ENCODE results near the gene PEPD. TPM values are rescaled to one million over a fixed set of nuclear protein-coding genes. Genes with fewer than 3 reads are reported as not detected.

Gene PEPD
- total and polyA plus RNA-seq, 4 donors, result 37.3 to 211 (median 117) TPM

DNA sequence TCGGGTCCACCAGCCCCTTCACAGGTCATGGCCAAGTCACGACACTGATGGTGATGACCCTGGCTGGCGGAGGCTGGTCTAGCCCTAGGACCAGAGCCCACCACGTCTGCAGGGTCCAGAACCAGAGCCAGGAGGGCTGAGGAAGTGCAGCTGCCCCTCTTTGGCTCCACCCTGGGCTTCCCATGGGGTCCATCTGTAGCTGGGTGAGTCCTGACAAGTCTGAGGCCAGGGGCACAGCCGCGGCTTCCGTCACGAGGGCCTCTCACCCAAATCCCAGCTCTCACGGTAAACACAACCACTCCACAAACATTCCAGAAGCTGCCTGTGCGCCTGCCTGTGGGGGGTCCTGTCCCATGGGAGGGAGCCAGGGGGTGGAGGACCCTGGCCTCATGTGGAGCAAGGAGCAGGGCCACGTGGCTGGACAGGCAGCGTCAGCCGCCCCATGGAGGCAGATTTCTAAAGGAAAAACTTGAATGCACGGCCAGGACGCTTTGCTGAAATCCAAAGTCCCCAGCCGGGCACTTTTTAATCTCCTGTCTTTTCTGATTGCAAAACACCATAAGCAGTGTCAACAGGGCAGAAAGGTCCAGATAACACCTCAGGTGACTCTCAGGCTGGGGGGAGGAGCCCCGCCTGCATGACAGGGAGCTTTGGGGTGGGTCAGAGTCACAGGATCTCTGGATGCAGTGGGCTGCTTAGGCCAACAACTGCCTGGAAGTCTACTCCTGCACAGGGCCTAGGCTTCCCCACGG is 118.2 kb downstream of the PEPD start:
- no peaks in the 10 kb centered on the region for H3K36me3 ChIP-seq (ENCODE audit: control insufficient read depth in 4 of 4, insufficient read depth in 3 of 4, low read depth in 1 of 4, low read length in 3 of 4)
- H3K9ac ChIP-seq (ENCODE audit: low read depth in 1 of 2, low read length in 2 of 2), result peak overlapping the region; percentile 79 to 90
- no peaks in the 10 kb centered on the region for H3K9me3 ChIP-seq (ENCODE audit: control insufficient read depth in 4 of 4, low read length in 3 of 4)
- no peak overlapping the region for H3K4me3 ChIP-seq (ENCODE audit: low read depth in 1 of 3, low read length in 3 of 3)
- no peaks in the 10 kb centered on the region for H3K27me3 ChIP-seq (ENCODE audit: control insufficient read depth in 4 of 4, insufficient read depth in 4 of 4, low read length in 3 of 4)
- peak; percentile 71 for DNase-seq (ENCODE audit: low spot score)
- peaks cover 42 to 87% (median 71%) of the 10 kb centered on the region in 4 donors for H3K4me1 ChIP-seq (ENCODE audit: control insufficient read depth in 4 of 4, insufficient read depth in 4 of 4, low read length in 3 of 4)
- H3K27ac ChIP-seq (ENCODE audit: low read depth in 1 of 2, low read length in 2 of 2), result peak overlapping the region; percentile 92 to 98
- TF ChIP-seq HNF4A (conservative IDR thresholded peaks at IDR 0.05) (peak; percentile 95 to 98), TAF1 (conservative IDR thresholded peaks at IDR 0.05) (peak; percentile 72), FOXA2 (IDR thresholded peaks at IDR 0.05) (peak; percentile 93), GABPA (IDR thresholded peaks at IDR 0.05 in 1 of 2, conservative IDR thresholded peaks at IDR 0.05 in 1 of 2) (peak in 1 of 2 donors; percentile 58), JUND (IDR thresholded peaks at IDR 0.05) (peak; percentile 70 to 85), YY1 (IDR thresholded peaks at IDR 0.05) (peak; percentile 85), EGR1 (IDR thresholded peaks at IDR 0.05; ENCODE audit: low read depth in 2 of 2) (peak; percentile 72 to 81), HNF4G (IDR thresholded peaks at IDR 0.05) (peak; percentile 92), SP1 (IDR thresholded peaks at IDR 0.05) (peak; percentile 99), FOXA1 (IDR thresholded peaks at IDR 0.05) (peak; percentile 88), NR2F2 (IDR thresholded peaks at IDR 0.05) (peak; percentile 81), RAD21 (IDR thresholded peaks at IDR 0.05) (peak; percentile 55 to 64), RXRA (IDR thresholded peaks at IDR 0.05) (peak; percentile 95 to 98)
- TF ChIP-seq, protein P1, sequence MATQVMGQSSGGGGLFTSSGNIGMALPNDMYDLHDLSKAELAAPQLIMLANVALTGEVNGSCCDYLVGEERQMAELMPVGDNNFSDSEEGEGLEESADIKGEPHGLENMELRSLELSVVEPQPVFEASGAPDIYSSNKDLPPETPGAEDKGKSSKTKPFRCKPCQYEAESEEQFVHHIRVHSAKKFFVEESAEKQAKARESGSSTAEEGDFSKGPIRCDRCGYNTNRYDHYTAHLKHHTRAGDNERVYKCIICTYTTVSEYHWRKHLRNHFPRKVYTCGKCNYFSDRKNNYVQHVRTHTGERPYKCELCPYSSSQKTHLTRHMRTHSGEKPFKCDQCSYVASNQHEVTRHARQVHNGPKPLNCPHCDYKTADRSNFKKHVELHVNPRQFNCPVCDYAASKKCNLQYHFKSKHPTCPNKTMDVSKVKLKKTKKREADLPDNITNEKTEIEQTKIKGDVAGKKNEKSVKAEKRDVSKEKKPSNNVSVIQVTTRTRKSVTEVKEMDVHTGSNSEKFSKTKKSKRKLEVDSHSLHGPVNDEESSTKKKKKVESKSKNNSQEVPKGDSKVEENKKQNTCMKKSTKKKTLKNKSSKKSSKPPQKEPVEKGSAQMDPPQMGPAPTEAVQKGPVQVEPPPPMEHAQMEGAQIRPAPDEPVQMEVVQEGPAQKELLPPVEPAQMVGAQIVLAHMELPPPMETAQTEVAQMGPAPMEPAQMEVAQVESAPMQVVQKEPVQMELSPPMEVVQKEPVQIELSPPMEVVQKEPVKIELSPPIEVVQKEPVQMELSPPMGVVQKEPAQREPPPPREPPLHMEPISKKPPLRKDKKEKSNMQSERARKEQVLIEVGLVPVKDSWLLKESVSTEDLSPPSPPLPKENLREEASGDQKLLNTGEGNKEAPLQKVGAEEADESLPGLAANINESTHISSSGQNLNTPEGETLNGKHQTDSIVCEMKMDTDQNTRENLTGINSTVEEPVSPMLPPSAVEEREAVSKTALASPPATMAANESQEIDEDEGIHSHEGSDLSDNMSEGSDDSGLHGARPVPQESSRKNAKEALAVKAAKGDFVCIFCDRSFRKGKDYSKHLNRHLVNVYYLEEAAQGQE (IDR thresholded peaks at IDR 0.05), result peak; percentile 53
- TF ChIP-seq, protein P2, sequence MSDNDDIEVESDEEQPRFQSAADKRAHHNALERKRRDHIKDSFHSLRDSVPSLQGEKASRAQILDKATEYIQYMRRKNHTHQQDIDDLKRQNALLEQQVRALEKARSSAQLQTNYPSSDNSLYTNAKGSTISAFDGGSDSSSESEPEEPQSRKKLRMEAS (IDR thresholded peaks at IDR 0.05), result peak; percentile 92
- TF ChIP-seq, protein P3, sequence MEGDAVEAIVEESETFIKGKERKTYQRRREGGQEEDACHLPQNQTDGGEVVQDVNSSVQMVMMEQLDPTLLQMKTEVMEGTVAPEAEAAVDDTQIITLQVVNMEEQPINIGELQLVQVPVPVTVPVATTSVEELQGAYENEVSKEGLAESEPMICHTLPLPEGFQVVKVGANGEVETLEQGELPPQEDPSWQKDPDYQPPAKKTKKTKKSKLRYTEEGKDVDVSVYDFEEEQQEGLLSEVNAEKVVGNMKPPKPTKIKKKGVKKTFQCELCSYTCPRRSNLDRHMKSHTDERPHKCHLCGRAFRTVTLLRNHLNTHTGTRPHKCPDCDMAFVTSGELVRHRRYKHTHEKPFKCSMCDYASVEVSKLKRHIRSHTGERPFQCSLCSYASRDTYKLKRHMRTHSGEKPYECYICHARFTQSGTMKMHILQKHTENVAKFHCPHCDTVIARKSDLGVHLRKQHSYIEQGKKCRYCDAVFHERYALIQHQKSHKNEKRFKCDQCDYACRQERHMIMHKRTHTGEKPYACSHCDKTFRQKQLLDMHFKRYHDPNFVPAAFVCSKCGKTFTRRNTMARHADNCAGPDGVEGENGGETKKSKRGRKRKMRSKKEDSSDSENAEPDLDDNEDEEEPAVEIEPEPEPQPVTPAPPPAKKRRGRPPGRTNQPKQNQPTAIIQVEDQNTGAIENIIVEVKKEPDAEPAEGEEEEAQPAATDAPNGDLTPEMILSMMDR (IDR thresholded peaks at IDR 0.05; ENCODE audit: low read depth, low read length, missing input control), result no peak
- TF ChIP-seq, protein P4, sequence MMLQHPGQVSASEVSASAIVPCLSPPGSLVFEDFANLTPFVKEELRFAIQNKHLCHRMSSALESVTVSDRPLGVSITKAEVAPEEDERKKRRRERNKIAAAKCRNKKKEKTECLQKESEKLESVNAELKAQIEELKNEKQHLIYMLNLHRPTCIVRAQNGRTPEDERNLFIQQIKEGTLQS (IDR thresholded peaks at IDR 0.05), result peak; percentile 61
- TF ChIP-seq, protein P5, sequence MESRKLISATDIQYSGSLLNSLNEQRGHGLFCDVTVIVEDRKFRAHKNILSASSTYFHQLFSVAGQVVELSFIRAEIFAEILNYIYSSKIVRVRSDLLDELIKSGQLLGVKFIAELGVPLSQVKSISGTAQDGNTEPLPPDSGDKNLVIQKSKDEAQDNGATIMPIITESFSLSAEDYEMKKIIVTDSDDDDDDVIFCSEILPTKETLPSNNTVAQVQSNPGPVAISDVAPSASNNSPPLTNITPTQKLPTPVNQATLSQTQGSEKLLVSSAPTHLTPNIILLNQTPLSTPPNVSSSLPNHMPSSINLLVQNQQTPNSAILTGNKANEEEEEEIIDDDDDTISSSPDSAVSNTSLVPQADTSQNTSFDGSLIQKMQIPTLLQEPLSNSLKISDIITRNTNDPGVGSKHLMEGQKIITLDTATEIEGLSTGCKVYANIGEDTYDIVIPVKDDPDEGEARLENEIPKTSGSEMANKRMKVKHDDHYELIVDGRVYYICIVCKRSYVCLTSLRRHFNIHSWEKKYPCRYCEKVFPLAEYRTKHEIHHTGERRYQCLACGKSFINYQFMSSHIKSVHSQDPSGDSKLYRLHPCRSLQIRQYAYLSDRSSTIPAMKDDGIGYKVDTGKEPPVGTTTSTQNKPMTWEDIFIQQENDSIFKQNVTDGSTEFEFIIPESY (IDR thresholded peaks at IDR 0.05), result peak; percentile 95
- 36% methylated on average over 18 of the region's 18 CpGs for WGBS

Data from liver (tissue), 9 donors.